ENCODE data around the gene ADAM12. TPM values are rescaled to one million over a fixed set of nuclear protein-coding genes. Genes with fewer than 3 reads are reported as not detected.
A peak's percentile ranks its signal among the peaks of the same experiment; 100 is the strongest.
"Not testable (repeated sequence)": the region's sequence is repeated elsewhere in the genome, so short reads cannot be mapped to it uniquely, and the experiment has no call there.

Gene ADAM12
- polyA plus RNA-seq, 12 donors, result 15.2 to 33.9 (median 21.8) TPM; not detected in 1

DNA sequence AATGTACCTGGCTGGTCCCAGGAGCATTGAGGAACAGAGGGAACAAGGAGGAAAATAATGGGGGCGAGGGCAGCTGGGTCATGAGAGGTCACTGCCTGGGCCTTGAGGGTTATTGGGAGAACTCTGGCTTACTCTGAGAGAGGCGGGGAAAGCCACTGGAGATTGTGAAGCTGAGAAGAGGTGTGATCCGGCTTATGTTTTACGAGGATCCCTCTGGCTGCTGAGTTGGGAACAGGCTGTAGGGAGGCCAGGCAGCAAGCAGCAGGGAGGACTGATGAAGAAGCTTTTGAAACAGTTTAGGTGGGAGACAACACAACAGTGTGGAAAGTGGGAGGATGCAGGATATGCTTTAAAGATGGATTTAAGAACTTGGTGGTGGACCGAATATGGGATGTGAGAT lies 404.6 kb downstream of the ADAM12 start:
- DNase-seq, result no peak

DNA sequence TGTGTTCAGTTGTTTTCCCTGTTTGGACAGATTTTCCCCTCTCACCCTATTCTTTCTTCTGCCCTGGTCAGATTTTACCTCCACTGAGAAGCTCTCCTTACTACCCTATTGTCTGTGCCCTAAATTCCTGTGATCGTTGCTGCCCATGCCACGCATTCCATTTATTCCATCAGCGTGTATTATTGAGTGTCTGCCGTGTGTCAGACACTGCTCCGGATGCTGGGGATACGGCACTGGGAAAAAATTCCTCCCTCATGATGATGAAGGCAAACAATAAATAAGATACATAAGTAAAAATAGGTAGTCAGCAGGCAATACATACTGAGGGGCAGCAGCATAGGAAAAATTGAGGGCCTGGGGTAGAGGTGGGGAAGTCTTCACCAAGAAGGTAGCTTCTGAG lies 405.1 kb downstream of the ADAM12 start:
- no peak for DNase-seq

DNA sequence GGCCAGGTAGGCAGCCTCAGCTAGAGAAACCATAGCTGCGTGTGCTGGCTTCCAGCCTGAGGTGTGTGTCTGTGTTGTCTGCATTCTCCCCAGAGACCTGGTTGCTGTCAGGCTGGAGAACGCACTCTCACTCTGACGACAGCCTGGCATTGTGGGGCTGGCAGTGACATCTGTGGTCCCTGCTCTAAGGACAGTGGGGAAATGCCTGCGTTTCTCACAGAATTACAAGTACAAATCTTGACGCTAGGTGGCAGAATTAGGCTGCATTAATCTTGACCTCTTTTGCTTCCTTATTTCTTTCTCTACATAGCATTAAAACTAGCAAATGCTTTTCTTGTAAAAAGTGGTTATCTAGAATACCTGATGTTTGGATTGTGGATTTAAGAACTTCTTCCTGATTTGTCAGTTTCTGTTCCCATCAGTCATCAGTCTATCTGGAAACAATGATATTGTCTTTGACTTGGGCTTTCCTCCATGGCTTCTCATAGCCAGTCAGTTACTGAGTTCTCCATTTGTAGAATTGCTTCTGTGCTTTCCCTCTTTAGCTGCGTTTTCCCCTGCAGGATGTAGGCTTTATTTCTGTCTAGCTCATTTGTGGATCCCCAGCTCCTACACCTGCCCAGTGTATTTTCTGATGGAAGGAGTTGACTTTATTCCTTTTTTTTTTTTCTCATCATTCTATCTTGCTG lies 405.9 kb downstream of the ADAM12 start:
- peak; percentile 85 for DNase-seq

DNA sequence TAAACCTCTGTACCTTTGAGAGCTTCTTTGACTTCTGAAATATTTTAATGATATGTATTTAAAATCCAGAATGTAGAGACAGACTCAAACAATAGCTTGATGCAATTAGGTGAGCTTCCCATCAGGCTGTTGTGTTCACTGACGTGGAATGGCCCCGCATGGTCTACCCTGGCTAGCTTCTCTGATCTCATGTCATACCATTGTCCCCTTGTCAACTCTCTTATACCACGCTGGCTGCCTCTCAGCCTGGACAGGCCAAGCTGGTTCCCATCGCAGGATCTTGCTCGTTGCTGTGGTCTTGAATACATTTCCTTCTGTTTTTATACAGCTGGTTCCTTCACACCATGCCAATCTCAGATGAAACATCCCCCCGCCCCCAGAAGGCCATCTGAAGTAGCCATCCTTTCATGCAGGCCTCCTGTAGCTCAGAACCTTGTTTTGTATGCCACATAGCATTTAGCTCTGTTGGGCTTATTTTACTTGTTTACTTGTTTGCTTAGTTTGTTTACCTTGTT lies 407.7 kb downstream of the ADAM12 start:
- no peak for DNase-seq

DNA sequence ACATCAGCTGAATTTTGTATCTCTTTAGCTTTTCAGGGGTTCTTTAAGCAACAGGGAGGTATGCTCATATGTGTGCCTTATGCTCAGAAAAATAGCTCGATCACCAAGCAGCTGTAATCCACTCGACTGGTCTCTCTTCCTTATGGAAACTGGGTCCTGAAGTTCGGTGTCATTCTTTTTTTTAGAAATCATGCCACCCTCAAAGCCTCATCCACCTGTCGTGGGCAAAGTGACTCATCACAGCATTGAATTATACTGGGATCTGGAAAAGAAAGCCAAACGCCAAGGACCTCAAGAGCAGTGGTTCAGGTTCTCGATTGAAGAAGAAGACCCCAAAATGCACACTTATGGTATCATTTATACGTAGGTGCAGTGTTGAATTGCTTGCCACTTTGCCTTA lies 408.3 kb downstream of the ADAM12 start:
- DNase-seq, result no peak

DNA sequence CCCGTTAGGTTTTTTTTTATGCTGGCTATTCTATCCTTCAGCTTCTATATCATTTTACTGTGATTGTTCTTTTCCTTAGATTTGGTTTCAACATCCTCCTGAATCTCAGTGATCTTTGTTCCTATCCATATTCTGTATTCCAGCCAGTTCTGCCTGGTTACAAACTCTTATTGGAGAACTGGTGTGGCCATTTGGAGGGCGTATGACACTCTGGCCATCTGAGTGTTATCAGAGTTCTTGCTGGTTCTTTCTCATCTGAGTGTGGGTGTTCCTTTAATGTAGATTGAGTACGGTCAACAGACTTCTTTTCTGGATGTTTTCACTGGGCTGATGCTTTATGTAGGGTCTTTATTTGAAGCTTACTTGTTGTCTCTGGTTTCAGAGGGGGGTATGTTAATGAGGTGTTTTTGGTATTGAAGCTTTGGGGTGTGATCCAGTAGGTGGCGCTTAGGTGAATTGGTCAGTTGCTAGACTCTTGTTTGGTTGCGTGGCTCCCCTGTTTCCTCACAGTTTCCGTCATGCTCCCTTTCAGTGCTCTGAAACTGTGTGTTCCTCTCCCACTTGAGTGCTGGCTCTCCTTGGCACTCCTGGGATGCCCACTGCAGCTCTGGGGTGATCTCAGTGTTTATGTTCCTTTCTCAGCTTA lies 411.2 kb downstream of the ADAM12 start:
- no peak for DNase-seq

DNA sequence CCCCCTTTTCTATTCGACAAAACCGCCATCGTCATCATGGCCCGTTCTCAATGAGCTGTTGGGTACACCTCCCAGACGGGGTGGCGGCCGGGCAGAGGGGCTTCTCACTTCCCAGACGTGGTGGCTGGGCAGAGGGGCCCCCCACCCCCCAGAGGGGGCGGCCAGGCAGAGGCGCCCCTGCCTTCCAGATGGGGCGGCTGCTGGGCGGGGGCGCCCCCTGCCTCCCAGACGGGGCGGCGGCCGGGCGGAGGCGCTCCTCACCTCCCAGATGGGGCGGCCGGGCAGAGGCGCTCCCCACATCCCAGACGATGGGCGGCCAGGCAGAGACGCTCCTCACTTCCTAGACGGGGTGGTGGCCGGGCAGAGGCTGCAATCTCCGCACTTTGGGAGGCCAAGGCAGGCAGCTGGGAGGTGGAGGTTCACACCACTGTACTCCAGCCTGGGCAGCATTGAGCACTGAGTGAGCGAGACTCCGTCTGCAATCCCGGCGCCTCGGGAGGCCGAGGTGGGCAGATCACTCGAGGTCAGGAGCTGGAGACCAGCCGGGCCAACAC lies 418.1 kb downstream of the ADAM12 start:
- not testable (repeated sequence) for DNase-seq

DNA sequence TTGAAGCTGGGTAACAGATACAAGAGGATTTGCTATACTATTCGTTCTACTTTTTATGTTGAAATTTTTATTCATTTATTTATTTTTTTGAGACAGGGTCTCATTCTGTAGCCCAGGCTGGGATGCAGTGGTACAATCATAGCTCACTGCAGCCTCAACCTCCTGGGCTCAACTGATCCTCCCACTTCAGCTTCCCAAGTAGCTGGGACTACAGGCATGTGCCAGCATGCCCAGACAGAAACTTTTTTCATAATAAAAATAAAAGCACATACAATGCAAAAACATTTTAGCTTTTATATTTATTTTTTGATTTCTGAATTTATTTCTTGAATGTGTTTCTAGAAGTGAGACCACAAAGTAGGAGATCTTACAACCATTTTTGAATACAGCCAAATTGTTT lies 420.7 kb downstream of the ADAM12 start:
- DNase-seq, result no peak

DNA sequence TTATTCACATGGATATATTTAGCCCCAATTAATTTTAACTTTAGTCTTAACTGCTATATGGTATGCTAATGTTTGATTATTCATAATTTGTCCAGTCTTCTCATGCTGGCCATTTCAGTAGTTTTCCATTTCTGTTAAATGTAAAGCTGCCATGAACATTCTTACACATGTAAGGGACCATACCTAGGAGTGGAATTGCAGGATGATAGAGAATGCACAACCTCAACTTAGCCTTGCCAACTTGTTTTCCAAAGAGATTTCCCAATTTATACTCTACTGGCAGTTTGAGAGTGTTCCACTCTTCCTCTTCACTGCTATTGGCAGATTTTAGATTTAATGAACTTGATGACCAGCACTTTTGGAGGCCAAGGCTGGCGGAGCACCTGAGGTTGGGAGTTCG lies 423.7 kb downstream of the ADAM12 start:
- DNase-seq, result no peak
